H9 (cell line): ENCODE data around the gene LTK. TPM values are rescaled to one million over a fixed set of nuclear protein-coding genes. Genes with fewer than 3 reads are reported as not detected.
A peak's percentile ranks its signal among the peaks of the same experiment; 100 is the strongest.

Experiments used
- DNase-seq: peaks from one replicate; pipeline ENCODE4 v3.0.0-alpha.2; 2017
- H2AFZ ChIP-seq: one replicate; pipeline ENCODE4 v1.6.1; 2013; ENCODE audit warnings: mild to moderate bottlenecking, low read length, control low read depth, moderate library complexity
- H2AK5ac ChIP-seq: 2 replicates; pipeline ENCODE4 v1.6.1; 2013; ENCODE audit warnings: low read length, control low read depth, mixed read lengths; ENCODE audit not compliant: insufficient read length
- H2BK120ac ChIP-seq: one replicate; pipeline ENCODE4 v1.6.1; 2013; ENCODE audit warnings: low read depth, mild to moderate bottlenecking, low read length, control low read depth, inconsistent platforms; ENCODE audit not compliant: poor library complexity, severe bottlenecking
- H2BK12ac ChIP-seq: 2 replicates; pipeline ENCODE4 v1.6.1; 2013; ENCODE audit warnings: low read length, control low read depth, mixed read lengths, low read depth; ENCODE audit not compliant: insufficient read length
- H2BK15ac ChIP-seq: 2 replicates; pipeline ENCODE4 v1.6.1; 2013; ENCODE audit warnings: low read depth, low read length, control low read depth
- H2BK20ac ChIP-seq: one replicate; pipeline ENCODE4 v1.6.1; 2013; ENCODE audit warnings: low read depth, mild to moderate bottlenecking, low read length, control low read depth, inconsistent platforms; ENCODE audit not compliant: poor library complexity, severe bottlenecking
- H2BK5ac ChIP-seq: 2 replicates; pipeline ENCODE4 v1.6.1; 2013; ENCODE audit warnings: low read length, control low read depth, mixed read lengths; ENCODE audit not compliant: insufficient read length
- H3K14ac ChIP-seq: 2 replicates; pipeline ENCODE4 v1.6.1; 2013; ENCODE audit warnings: low read length, control low read depth; ENCODE audit not compliant: insufficient read depth
- H3K18ac ChIP-seq: 2 replicates; pipeline ENCODE4 v1.6.1; 2013; ENCODE audit warnings: low read depth, mild to moderate bottlenecking, mixed read lengths, low read length, control low read depth; ENCODE audit not compliant: insufficient read length
- H3K23ac ChIP-seq: 2 replicates; pipeline ENCODE4 v1.6.1; 2013; ENCODE audit warnings: low read length, control low read depth, mixed read lengths, low read depth; ENCODE audit not compliant: insufficient read length
- H3K23me2 ChIP-seq: 2 replicates; pipeline ENCODE4 v1.6.1; 2013; ENCODE audit warnings: low read depth, mild to moderate bottlenecking, mixed read lengths, low read length, control low read depth; ENCODE audit not compliant: insufficient read length, poor library complexity, severe bottlenecking
- H3K27ac ChIP-seq: 2 replicates; pipeline ENCODE4 v1.5.1; 2013; ENCODE audit warnings: low read length, control low read depth, mixed read lengths, low read depth; ENCODE audit not compliant: insufficient read length
- H3K27me3 ChIP-seq: 2 replicates; pipeline ENCODE4 v1.6.1; 2013; ENCODE audit warnings: low read length, control low read depth, inconsistent platforms; ENCODE audit not compliant: insufficient read depth
- H3K4ac ChIP-seq: 2 replicates; pipeline ENCODE4 v1.6.1; 2013; ENCODE audit warnings: low read depth, mild to moderate bottlenecking, control low read depth, inconsistent platforms, low read length, moderate library complexity
- H3K4me1 ChIP-seq: 2 replicates; pipeline ENCODE4 v1.6.1; 2013; ENCODE audit warnings: low read length, control low read depth, inconsistent platforms; ENCODE audit not compliant: insufficient read depth
- H3K4me2 ChIP-seq: 2 replicates; pipeline ENCODE4 v1.6.1; 2013; ENCODE audit warnings: low read length, control low read depth, mixed read lengths; ENCODE audit not compliant: insufficient read length, insufficient read depth
- H3K56ac ChIP-seq: 2 replicates; pipeline ENCODE4 v1.6.1; 2013; ENCODE audit warnings: low read depth, mild to moderate bottlenecking, mixed read lengths, low read length, control low read depth; ENCODE audit not compliant: insufficient read length
- H3K79me1 ChIP-seq: 2 replicates; pipeline ENCODE4 v1.6.1; 2013; ENCODE audit warnings: low read depth, mild to moderate bottlenecking, moderate library complexity, low read length, control low read depth, inconsistent platforms; ENCODE audit not compliant: insufficient read depth, poor library complexity, severe bottlenecking
- H3K79me2 ChIP-seq: 2 replicates; pipeline ENCODE4 v1.6.1; 2013; ENCODE audit warnings: low read length, control low read depth, inconsistent platforms; ENCODE audit not compliant: insufficient read depth
- H3K9ac ChIP-seq: 2 replicates; pipeline ENCODE4 v1.6.1; 2013; ENCODE audit warnings: low read length, control low read depth, mixed read lengths; ENCODE audit not compliant: insufficient read length; ENCODE audit errors: extremely low read depth
- H3K9me3 ChIP-seq: one replicate; pipeline ENCODE4 v1.6.1; 2013; ENCODE audit warnings: low read depth, low read length, inconsistent platforms; ENCODE audit not compliant: control insufficient read depth
- H3T11ph ChIP-seq: one replicate; pipeline ENCODE4 v1.6.1; 2013; ENCODE audit warnings: mild to moderate bottlenecking, low read length, control low read depth, inconsistent platforms
- H4K20me1 ChIP-seq: one replicate; pipeline ENCODE4 v1.6.1; 2013; ENCODE audit not compliant: control insufficient read depth, insufficient read length, insufficient read depth
- H4K5ac ChIP-seq: 2 replicates; pipeline ENCODE4 v1.6.1; 2013; ENCODE audit warnings: low read depth, mild to moderate bottlenecking, mixed read lengths, low read length, control low read depth; ENCODE audit not compliant: insufficient read length
- H4K8ac ChIP-seq: replicated peaks from 2 replicates; pipeline ENCODE4 v1.6.1; 2013; ENCODE audit warnings: low read length, control low read depth, mixed read lengths, low read depth; ENCODE audit not compliant: insufficient read length
- H4K91ac ChIP-seq: 2 replicates; pipeline ENCODE4 v1.6.1; 2013; ENCODE audit warnings: low read depth, mild to moderate bottlenecking, moderate library complexity, mixed read lengths, low read length, control low read depth; ENCODE audit not compliant: insufficient read length
- H3K27ac Mint-ChIP-seq, 3 experiments: 2 replicates in 2 of 3; 3 replicates in 1 of 3; pipeline ENCODE4 v1.8.0; 2020 to 2021; ENCODE audit warnings: mixed read lengths in 3 of 3, mild to moderate bottlenecking in 1 of 3, moderate library complexity in 1 of 3
- H3K27me3 Mint-ChIP-seq: 2 replicates; pipeline ENCODE4 v1.8.0; 2021; ENCODE audit warnings: low read depth, mild to moderate bottlenecking, moderate library complexity, mixed read lengths
- H3K36me3 Mint-ChIP-seq, 3 experiments: 2 replicates in 2 of 3; 3 replicates in 1 of 3; pipeline ENCODE4 v1.8.0; 2020 to 2021; ENCODE audit warnings: low read depth in 3 of 3, mixed read lengths in 3 of 3; ENCODE audit not compliant: insufficient read depth in 1 of 3
- H3K4me1 Mint-ChIP-seq, 2 experiments: 2 replicates each; pipeline ENCODE4 v1.8.0; 2020; ENCODE audit warnings: mixed read lengths in 2 of 2
- H3K4me3 Mint-ChIP-seq, 2 experiments: 2 replicates in 1 of 2; 3 replicates in 1 of 2; pipeline ENCODE4 v1.8.0; 2020 to 2021; ENCODE audit warnings: mild to moderate bottlenecking in 2 of 2, mixed read lengths in 2 of 2, moderate library complexity in 1 of 2
- H3K9me3 Mint-ChIP-seq, 2 experiments: 2 replicates in 1 of 2; 3 replicates in 1 of 2; pipeline ENCODE4 v1.8.0; 2020; ENCODE audit warnings: mild to moderate bottlenecking in 2 of 2, mixed read lengths in 2 of 2, moderate library complexity in 1 of 2
- CTCF ChIP-seq: fragments of 200-600 bp; sonication (generic); conservative IDR thresholded peaks from 3 replicates; pipeline ENCODE4 v1.8.0; 2021; ENCODE audit warnings: antibody characterized with exemption, mild to moderate bottlenecking
- WGBS: extraction: QIAGEN DNeasy Blood & Tissue Kit; methylation state at CpG from one replicate; pipeline ENCODE4 v1.1.7; 2013; ENCODE audit warnings: missing lambda C conversion rate, low lambda C conversion rate, mixed read lengths; ENCODE audit not compliant: insufficient read length; ENCODE audit errors: extremely low coverage; 5-methylcytosine and 5-hydroxymethylcytosine counted together
- total RNA-seq: library from RNA; stranded (reverse); gene quantifications from 2 replicates; pipeline ENCODE4 v1.2.1, GENCODE V29; 2021

LTK gene
- total RNA-seq, 1 experiment from 2014 or later, result 0.31 TPM

- H2AK5ac ChIP-seq, result peak overlapping the region; percentile 28
- H3T11ph ChIP-seq, result no peak overlapping the region
- no peak overlapping the region for H3K18ac ChIP-seq
- Mint-ChIP-seq H3K36me3 (peaks cover 16 to 38% (median 35%) of the 10 kb centered on the region in 3 experiments; a peak in 6 of 7 replicates), H3K4me3 (peak overlapping the region; percentile 32 to 59; a peak in 4 of 5 replicates), H3K27me3 (no peaks in the 10 kb centered on the region), H3K4me1 (peaks cover 81% of the 10 kb centered on the region in 2 experiments), H3K9me3 (no peaks in the 10 kb centered on the region; a peak in 1 of 5 replicates), H3K27ac (peak overlapping the region; percentile 92 to 97 (median 96); a peak in 6 of 7 replicates)
- H2BK15ac ChIP-seq, result no peak overlapping the region
- no peak overlapping the region for H3K23ac ChIP-seq
- H2BK20ac ChIP-seq, result no peak overlapping the region
- peaks cover 28% of the 10 kb centered on the region; the same call in 1 of the 2 replicates for H3K4me1 ChIP-seq
- no peak overlapping the region for H3K4ac ChIP-seq
- peaks cover 15% of the 10 kb centered on the region for H3K23me2 ChIP-seq
- no peak overlapping the region for H2BK120ac ChIP-seq
- H4K8ac ChIP-seq, result no peak overlapping the region
- no peaks in the 10 kb centered on the region for H3K27me3 ChIP-seq
- no peak overlapping the region for H3K4me2 ChIP-seq
- no peak overlapping the region for H2BK5ac ChIP-seq
- H2AFZ ChIP-seq, result no peak overlapping the region
- TF ChIP-seq CTCF, result no peak
- DNase-seq, result no peak
- no peak overlapping the region for H3K56ac ChIP-seq
- no peak overlapping the region for H3K9ac ChIP-seq
- no peak overlapping the region for H3K14ac ChIP-seq
- no peaks in the 10 kb centered on the region; the same call in 1 of the 2 replicates for H3K79me2 ChIP-seq
- H3K27ac ChIP-seq, result no peak overlapping the region
- WGBS, result no CpG with 5 or more reads among the region's 5 CpGs
- H4K20me1 ChIP-seq, result no peaks in the 10 kb centered on the region
- no peak overlapping the region for H2BK12ac ChIP-seq
- H4K91ac ChIP-seq, result no peak overlapping the region
- no peak overlapping the region for H4K5ac ChIP-seq
- no peaks in the 10 kb centered on the region for H3K9me3 ChIP-seq
- no peaks in the 10 kb centered on the region for H3K79me1 ChIP-seq
Measured at GRCh38 chr15:41562244-41562643, 48.6 kb upstream of the LTK start.
